Endothelial cell of umbilical vein (primary cell): ENCODE measurements around the gene DOK1.

Experiments used
- CTCF ChIP-seq, 2 donors: IDR thresholded peaks; 1 replicate in 1 of 2; 2 replicates in 1 of 2; pipeline ENCODE4 v1.5.1; 2011; ENCODE audit warnings: low read length in 2 of 2, mild to moderate bottlenecking in 2 of 2, moderate library complexity in 2 of 2, control low read depth in 1 of 2, inconsistent platforms in 1 of 2, low read depth in 1 of 2; ENCODE audit not compliant: insufficient read depth in 1 of 2; ENCODE audit errors: extremely low read depth in 1 of 2
- EZH2 ChIP-seq: IDR thresholded peaks from 2 replicates; pipeline ENCODE4 v1.6.1; 2012; ENCODE audit warnings: borderline replicate concordance, low read depth, mild to moderate bottlenecking, moderate library complexity, low read length, inconsistent platforms; ENCODE audit not compliant: severe bottlenecking
- FOS ChIP-seq: IDR thresholded peaks from 2 replicates; pipeline ENCODE4 v1.6.1; 2011; ENCODE audit warnings: mild to moderate bottlenecking, low read length, moderate library complexity, borderline replicate concordance; ENCODE audit not compliant: insufficient read depth
- JUN ChIP-seq: IDR thresholded peaks from 2 replicates; pipeline ENCODE4 v1.6.1; 2011; ENCODE audit warnings: borderline replicate concordance, low read depth; ENCODE audit not compliant: insufficient read length, insufficient read depth
- MAX ChIP-seq: IDR thresholded peaks from 2 replicates; pipeline ENCODE4 v1.6.1; 2011; ENCODE audit not compliant: insufficient read depth, insufficient read length
- POLR2A ChIP-seq: IDR thresholded peaks from 2 replicates; pipeline ENCODE4 v1.6.1; 2012; ENCODE audit warnings: low read depth, mild to moderate bottlenecking, control low read depth, low read length
- POLR2AphosphoS5 ChIP-seq: IDR thresholded peaks from 2 replicates; pipeline ENCODE4 v1.6.1; 2012; ENCODE audit warnings: low read depth, mild to moderate bottlenecking, control low read depth, low read length, moderate library complexity; ENCODE audit not compliant: insufficient read depth

GRCh38 chr2:74564222-74564621 is 9.7 kb downstream of the DOK1 start:
- no peak for TF ChIP-seq CTCF (IDR thresholded peaks at IDR 0.05; ENCODE audit: extremely low read depth in 1 of 2, insufficient read depth in 1 of 2, low read depth in 1 of 2, low read length in 2 of 2)
- TF ChIP-seq EZH2 = no peak
- no peak for TF ChIP-seq POLR2A
- TF ChIP-seq FOS = no peak
- TF ChIP-seq POLR2AphosphoS5 = no peak
- TF ChIP-seq JUN = no peak
- TF ChIP-seq MAX = no peak
